Effector memory CD8-positive, alpha-beta T cell (primary cell): ENCODE data around the gene SEC16A.
A peak's percentile ranks its signal among the peaks of the same experiment; 100 is the strongest.

Source experiments
- ATAC-seq: fragments of 150-1000 bp; cut with Tn5 transposase; replicated peaks from 2 replicates; pipeline ENCODE4 v1.10.0; 2021; ENCODE audit warnings: mild to moderate bottlenecking, moderate library complexity
- DNase-seq, 3 experiments: peaks; one replicate each; pipeline ENCODE4 v3.0.0; 2021
- H3K27ac Mint-ChIP-seq, 2 donors: one replicate each; pipeline ENCODE4 v1.8.0; 2022; ENCODE audit warnings: mild to moderate bottlenecking in 2 of 2, mixed read lengths in 2 of 2, moderate library complexity in 2 of 2
- H3K27me3 Mint-ChIP-seq, 2 donors: one replicate each; pipeline ENCODE4 v1.8.0; 2022; ENCODE audit warnings: mixed read lengths in 2 of 2
- H3K36me3 Mint-ChIP-seq: one replicate; pipeline ENCODE4 v1.8.0; 2022; ENCODE audit warnings: mild to moderate bottlenecking, moderate library complexity, mixed read lengths; ENCODE audit not compliant: insufficient read depth
- H3K4me1 Mint-ChIP-seq, 2 donors: one replicate each; pipeline ENCODE4 v1.8.0; 2022; ENCODE audit warnings: low read depth in 2 of 2, mixed read lengths in 2 of 2
- H3K4me3 Mint-ChIP-seq, 2 donors: one replicate each; pipeline ENCODE4 v1.8.0; 2022; ENCODE audit warnings: mild to moderate bottlenecking in 2 of 2, mixed read lengths in 2 of 2, moderate library complexity in 2 of 2
- H3K9me3 Mint-ChIP-seq, 2 donors: one replicate each; pipeline ENCODE4 v1.8.0; 2022; ENCODE audit warnings: mixed read lengths in 2 of 2

The SEC16A gene

DNA sequence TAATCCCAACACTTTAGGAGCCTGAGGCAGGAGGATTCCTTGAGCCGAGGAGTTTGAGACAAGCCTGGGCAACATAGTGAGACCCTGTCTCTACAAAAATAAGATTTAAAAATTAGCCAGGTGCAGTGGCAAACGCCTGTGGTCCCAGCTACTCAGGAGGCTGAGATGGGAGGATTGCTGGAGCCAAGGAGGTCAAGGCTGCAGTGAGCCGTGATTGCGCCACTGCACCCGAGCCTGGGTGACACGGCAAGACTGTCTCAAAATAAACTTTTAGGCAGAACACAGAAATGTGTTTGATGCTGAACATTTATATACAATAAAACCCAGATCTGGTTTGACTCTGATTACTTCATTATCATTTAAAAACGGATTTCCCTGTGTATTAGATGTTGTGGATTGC, 77.4 kb downstream of the SEC16A start:
- no peak for DNase-seq
- peaks cover 59% of the 10 kb centered on the region for H3K36me3 Mint-ChIP-seq
- peak overlapping the region; percentile 66 to 72 for H3K4me3 Mint-ChIP-seq
- no peaks in the 10 kb centered on the region for H3K27me3 Mint-ChIP-seq
- ATAC-seq, result no peak
- peak overlapping the region; percentile 91 to 95 for H3K27ac Mint-ChIP-seq
- H3K4me1 Mint-ChIP-seq, result peaks cover 45 to 47% of the 10 kb centered on the region in 2 donors
- no peaks in the 10 kb centered on the region for H3K9me3 Mint-ChIP-seq

DNA sequence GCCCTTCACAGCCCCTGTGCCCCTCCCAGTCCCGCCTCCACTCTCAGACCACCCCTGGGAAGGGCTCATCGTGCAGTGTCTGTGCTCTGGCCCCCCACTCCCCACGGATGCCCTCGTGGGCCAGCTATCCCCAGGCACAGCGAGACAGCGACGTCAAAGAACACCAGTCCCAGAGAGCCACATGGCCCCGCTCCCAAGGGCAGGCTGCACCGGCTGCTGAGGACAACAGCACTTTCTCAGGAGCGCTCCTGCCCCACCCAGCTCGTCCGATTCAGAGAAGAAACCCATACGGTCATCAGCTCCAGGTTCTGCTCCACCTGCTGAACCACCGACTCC, 78.1 kb downstream of the SEC16A start:
- Mint-ChIP-seq H3K4me1 (peaks cover 42 to 44% of the 10 kb centered on the region in 2 donors), H3K27ac (peak overlapping the region; percentile 91 to 95), H3K27me3 (no peaks in the 10 kb centered on the region), H3K9me3 (no peaks in the 10 kb centered on the region), H3K4me3 (peak overlapping the region; percentile 66 to 72), H3K36me3 (peaks cover 54% of the 10 kb centered on the region)
- ATAC-seq (no peak), DNase-seq (no peak)

DNA sequence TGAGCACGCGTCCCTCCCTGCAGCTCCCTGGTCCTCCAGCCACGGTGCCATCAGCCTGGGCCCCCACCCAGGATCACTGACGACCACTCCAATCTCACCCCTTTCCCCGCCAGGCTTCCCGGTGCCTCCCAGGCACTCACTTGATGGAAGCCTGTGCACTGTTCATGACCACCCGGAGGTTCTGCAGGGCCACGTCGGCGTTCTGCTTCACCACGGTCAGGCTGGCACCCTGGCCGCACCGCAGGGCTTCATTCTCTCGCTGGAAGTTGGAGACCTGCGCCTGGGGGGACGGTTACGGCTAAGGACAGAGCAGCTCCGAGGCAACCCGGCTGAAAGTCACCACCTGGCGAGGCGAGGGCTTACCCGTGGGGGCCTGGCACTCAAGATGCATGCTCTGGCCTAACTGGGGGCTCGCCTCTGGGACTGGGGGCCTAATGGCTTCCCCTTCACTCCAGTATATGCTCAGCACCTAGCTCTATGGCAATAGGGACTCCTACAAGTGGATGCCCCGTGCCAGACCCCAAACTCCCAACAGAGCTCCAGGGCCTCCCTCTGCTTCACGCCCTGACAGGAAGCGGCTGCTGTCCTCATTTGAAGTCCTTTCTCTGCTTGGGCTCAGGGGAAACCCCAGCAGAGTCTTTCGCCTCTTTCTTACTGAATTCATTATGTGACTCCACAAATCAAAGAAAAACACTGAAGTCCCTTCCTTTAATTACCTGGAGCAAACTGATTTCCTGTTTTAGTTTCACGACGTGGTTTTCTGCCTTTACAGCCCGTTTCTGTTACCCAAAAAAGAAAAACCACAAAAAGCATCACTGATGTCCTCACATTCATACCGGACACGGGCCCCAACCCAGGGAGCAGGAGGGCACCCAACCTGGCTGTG, 78.7 kb downstream of the SEC16A start:
- DNase-seq (peak; percentile 20 to 30 (median 22)), ATAC-seq (peak; percentile 22)
- Mint-ChIP-seq H3K27me3 (no peaks in the 10 kb centered on the region), H3K36me3 (peaks cover 55% of the 10 kb centered on the region), H3K27ac (peak overlapping the region; percentile 91 to 95), H3K4me3 (peak overlapping the region; percentile 66 to 72), H3K4me1 (peaks cover 39 to 41% of the 10 kb centered on the region in 2 donors), H3K9me3 (no peaks in the 10 kb centered on the region)

DNA sequence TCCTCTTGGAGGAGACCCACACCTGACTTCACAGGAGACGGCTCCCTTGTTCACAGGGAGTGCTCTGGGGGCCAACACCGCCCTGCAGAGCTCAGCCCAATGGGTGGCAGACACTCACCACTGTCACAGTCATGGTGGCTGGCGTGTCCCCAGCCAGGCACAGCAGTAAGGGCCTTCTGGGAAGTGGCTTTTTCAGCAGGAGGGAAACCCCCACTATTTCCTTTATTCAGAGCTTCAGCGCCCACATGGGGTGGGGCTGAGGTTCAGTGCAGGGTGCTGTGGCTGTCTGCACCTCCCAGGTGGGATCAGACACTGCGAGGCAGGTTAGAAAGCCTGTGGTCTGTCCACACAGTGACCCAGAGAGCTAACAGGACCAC, 79.3 kb downstream of the SEC16A start:
- H3K27me3 Mint-ChIP-seq, result no peaks in the 10 kb centered on the region
- H3K9me3 Mint-ChIP-seq, result no peaks in the 10 kb centered on the region
- ATAC-seq (peak; percentile 84), DNase-seq (peak; percentile 69 to 73 (median 72))
- H3K27ac Mint-ChIP-seq, result peak overlapping the region; percentile 91 to 95
- H3K4me3 Mint-ChIP-seq, result peak overlapping the region; percentile 66 to 72
- H3K4me1 Mint-ChIP-seq, result peaks cover 35 to 41% of the 10 kb centered on the region in 2 donors
- peaks cover 56% of the 10 kb centered on the region for H3K36me3 Mint-ChIP-seq

DNA sequence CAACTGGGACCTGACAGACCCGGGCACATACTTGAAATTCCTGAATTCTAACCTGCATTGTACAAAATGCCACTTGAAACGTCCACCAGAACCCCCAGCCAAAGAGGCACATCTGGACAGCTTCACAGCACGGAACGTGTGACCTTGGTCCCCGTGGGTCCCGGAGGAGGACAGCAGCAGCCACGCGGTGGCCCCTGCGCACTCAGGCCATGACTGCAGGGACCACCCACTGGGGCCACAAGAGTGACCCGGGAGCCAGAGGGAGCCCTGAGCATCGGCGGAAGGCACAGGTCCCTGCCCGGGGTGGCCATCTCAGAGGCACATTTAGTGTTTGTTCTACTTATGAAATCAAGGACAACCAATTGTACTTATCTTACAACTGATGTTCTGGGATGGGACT, 80.8 kb downstream of the SEC16A start:
- Mint-ChIP-seq H3K27ac (peak overlapping the region in 1 of 2 donors; percentile 91), H3K4me3 (no peak overlapping the region), H3K27me3 (no peaks in the 10 kb centered on the region), H3K4me1 (peaks cover 27 to 46% of the 10 kb centered on the region in 2 donors), H3K9me3 (no peaks in the 10 kb centered on the region), H3K36me3 (peaks cover 53% of the 10 kb centered on the region)
- ATAC-seq (no peak), DNase-seq (no peak)

DNA sequence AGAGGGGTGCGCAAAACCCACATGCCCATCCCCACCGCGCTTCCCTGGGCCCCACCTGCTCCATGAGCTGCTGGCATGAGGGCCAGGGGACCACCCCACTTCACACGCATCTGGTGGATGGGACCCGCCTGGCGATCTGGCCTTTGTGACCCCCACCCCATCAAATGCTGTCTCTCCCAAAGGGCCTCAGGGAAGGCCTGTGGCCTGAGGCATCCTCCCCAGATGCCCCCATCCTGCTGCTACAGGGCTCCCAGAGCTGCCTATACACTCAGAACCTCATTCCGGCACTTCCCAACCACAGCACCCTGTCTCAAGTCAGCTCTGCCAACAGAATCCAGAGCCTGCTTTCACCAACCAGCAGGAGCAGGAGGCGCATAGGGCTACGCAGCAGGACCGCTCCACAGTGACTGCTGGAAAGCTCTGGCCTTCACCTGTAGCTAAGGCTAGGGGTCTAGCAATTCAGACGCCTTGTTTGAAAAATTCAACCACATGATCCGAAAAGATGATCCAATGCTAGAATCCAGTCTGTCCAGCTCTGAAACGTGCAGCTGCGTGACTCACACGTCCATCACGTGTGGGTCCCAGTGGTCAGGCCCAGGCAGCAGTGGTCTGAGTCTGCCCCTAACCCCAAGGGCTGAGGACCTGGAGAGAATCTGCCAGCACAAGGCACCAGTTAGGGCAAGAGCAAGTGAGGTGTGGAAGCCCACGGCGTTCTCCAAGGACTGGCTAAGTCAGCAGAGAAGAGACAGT, 81.5 kb downstream of the SEC16A start:
- H3K4me3 Mint-ChIP-seq, result peak overlapping the region; percentile 51 to 54
- ATAC-seq (no peak), DNase-seq (no peak)
- H3K27me3 Mint-ChIP-seq, result no peaks in the 10 kb centered on the region
- H3K4me1 Mint-ChIP-seq, result peaks cover 27 to 46% of the 10 kb centered on the region in 2 donors
- H3K36me3 Mint-ChIP-seq, result peaks cover 55% of the 10 kb centered on the region
- H3K9me3 Mint-ChIP-seq, result no peaks in the 10 kb centered on the region
- peak overlapping the region; percentile 31 to 90 for H3K27ac Mint-ChIP-seq

DNA sequence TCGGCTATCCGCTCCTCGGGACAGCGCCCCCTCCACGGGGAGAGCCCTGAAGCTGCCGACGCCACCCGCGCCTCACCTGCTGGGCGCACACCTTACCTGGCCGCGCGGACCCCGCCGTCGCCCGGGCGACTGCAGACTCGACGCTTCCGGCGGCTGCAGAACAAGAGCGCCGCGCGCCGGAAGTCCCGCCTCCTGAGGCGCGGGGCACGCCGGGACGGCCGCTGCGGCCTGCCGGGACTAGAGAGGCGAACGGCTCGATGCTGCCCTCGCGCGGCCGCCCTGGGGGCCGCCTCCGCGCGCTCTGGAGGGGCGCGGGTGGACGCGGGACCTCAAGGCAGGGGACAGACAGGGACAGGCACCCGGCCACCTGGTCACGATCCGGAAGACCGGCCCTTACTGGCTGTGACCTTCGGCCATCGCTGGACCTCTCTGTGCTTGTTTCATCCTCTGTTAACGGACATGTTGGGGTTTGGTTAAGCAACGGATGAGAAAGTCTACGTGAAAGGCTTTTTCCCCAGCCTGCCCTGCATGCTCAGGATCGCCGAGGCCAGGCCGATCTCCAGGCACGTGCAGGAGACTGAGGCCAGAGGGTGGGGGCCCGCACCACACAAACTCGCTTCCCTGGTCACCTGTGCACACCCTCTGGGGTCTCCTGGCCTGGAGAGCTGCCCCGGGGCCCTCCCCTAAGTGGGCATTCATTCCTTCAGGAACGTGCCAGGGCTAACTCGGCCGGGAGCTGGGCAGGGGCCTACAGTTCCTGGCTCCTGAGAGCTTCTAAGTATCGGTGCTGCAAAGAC, 82.6 kb downstream of the SEC16A start, which contains the start of gene SNAPC4:
Gene SNAPC4, minus strand, starts transcription at position 133 of the 797 bp plus-strand sequence. CDS start 1,742 bp downstream, outside the sequence.
- peaks cover 46% of the 10 kb centered on the region for H3K36me3 Mint-ChIP-seq
- peak within 1 kb of the TSS; percentile 78 to 85 for H3K4me3 Mint-ChIP-seq
- ATAC-seq, result peak; percentile 61
- peak; percentile 77 to 86 (median 81) for DNase-seq
- H3K4me1 Mint-ChIP-seq, result peaks cover 25 to 44% of the 10 kb centered on the region in 2 donors
- H3K27ac Mint-ChIP-seq, result peak within 1 kb of the TSS; percentile 31 to 90
- no peaks in the 10 kb centered on the region for H3K27me3 Mint-ChIP-seq
- no peaks in the 10 kb centered on the region for H3K9me3 Mint-ChIP-seq

DNA sequence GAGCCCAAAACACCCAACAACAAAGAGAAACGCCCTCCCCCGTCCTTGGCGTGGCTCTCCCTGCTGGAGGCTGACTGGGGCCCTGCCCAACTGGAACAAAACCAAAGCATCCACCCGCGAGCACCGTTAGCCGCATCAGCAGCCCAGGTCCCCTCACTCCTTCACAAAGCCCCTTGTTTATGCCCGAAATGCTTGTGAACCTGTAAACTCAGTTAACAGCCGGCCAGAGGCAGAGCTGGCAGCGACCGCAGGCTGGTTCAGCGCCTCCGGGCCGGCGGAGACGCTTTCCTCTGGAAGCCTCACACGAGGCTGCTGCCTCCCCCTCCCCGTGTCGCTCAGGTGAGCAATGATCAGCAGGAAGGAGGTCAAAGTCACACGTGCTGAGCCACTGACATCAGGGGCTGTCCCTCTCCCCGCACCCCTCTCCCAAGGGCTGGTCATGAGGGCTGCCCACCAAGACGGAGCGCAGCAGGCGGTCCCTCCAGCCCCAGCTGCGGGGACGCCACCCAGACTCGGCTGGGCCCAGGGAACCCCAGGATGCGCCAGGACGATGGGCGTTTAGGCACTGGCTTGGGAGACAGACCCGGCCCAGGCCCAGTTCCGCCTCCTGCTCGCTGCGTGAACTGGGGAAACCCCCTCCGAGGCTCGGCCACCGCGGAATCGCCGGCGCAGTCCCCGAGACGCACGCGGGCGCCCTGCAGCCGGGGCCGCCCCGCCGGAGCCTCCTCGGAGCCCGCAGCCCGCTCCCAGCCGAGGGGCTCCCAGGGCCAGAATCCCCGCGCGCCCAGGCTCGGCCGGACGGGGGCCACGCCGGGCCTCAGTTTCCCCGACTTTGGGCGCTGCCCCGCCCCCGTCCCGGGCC, 83.4 kb downstream of the SEC16A start:
- H3K36me3 Mint-ChIP-seq, result peaks cover 38% of the 10 kb centered on the region
- peak; percentile 23 to 46 (median 45) for DNase-seq

DNA sequence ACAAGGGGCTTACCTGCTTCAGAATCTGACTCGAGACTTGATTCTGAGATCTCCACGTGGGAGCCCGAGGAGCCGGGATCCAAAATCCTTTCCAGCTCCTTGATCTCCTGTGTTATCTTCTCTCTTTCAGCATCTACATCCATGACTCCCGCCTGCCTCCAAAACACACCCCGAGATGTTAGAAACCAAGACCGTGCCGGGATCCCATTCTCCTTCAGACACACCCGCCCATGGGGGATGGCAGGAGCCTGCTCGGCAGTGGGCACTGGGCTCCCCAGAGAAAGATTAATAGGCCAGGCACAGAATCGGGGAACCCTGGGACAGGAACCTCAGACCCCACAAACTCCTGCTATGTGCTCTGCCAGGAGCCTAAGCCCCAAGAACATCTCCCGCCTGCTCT, 84.6 kb downstream of the SEC16A start:
- Mint-ChIP-seq H3K36me3 (peaks cover 37% of the 10 kb centered on the region), H3K27ac (no peak overlapping the region), H3K4me1 (peaks cover 6 to 26% of the 10 kb centered on the region in 2 donors), H3K9me3 (no peaks in the 10 kb centered on the region), H3K27me3 (no peaks in the 10 kb centered on the region), H3K4me3 (peak overlapping the region; percentile 78 to 85)
- no peak for DNase-seq
- ATAC-seq, result no peak

More for the DNA sequence above, 83.4 kb downstream of the SEC16A start:
- peak overlapping the region; percentile 78 to 85 for H3K4me3 Mint-ChIP-seq
- peaks cover 17 to 36% of the 10 kb centered on the region in 2 donors for H3K4me1 Mint-ChIP-seq
- H3K27ac Mint-ChIP-seq, result peak overlapping the region in 1 of 2 donors; percentile 90
- no peaks in the 10 kb centered on the region for H3K27me3 Mint-ChIP-seq
- peak; percentile 31 for ATAC-seq
- H3K9me3 Mint-ChIP-seq, result no peaks in the 10 kb centered on the region

DNA sequence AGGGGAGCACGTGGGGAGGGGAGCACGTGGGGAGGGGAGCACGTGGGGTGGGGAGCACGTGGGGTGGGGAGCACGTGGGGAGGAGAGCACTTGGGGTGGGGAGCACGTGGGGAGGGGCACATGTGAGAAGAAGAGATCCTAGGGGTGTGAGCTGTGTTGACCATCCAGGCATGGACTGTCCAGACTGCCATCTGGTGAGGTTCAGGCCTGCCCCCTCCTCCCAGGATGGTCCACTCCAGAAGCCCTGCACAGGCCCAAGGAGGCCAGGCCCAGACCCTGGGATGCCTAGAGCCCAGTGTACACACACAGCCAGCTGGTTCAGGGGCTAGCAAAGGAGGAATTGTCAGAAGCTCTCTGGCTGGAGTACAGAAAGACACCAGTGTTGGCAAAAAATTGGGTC, 85.2 kb downstream of the SEC16A start:
- peaks cover 34% of the 10 kb centered on the region for H3K36me3 Mint-ChIP-seq
- no peaks in the 10 kb centered on the region for H3K27me3 Mint-ChIP-seq
- peak overlapping the region in 1 of 2 donors; percentile 22 for H3K4me3 Mint-ChIP-seq

DNA sequence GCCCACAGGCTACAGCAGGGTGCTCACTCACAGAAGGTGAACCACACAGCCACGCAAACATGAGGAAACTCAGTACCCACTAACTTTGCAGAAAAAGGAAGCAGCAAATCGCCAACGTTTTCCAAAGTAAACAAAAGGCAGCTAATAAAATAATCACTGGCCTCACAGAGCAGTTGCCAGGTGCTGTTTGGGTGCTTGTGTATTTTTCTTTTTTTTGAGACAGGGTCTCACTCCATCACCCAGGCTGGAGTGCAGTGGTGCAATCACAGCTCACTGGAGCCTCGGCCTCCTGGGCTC, 86.7 kb downstream of the SEC16A start:
- H3K4me1 Mint-ChIP-seq, result peaks cover 4 to 21% of the 10 kb centered on the region in 2 donors
- H3K27ac Mint-ChIP-seq, result no peak overlapping the region
- no peaks in the 10 kb centered on the region for H3K27me3 Mint-ChIP-seq
- no peaks in the 10 kb centered on the region for H3K9me3 Mint-ChIP-seq
- DNase-seq, result no peak
- ATAC-seq, result no peak
- H3K36me3 Mint-ChIP-seq, result peaks cover 30% of the 10 kb centered on the region
- H3K4me3 Mint-ChIP-seq, result no peak overlapping the region

More for the DNA sequence above, 85.2 kb downstream of the SEC16A start:
- no peak for ATAC-seq
- no peak for DNase-seq
- Mint-ChIP-seq H3K9me3 (no peaks in the 10 kb centered on the region), H3K27ac (no peak overlapping the region), H3K4me1 (peaks cover 4 to 26% of the 10 kb centered on the region in 2 donors)

DNA sequence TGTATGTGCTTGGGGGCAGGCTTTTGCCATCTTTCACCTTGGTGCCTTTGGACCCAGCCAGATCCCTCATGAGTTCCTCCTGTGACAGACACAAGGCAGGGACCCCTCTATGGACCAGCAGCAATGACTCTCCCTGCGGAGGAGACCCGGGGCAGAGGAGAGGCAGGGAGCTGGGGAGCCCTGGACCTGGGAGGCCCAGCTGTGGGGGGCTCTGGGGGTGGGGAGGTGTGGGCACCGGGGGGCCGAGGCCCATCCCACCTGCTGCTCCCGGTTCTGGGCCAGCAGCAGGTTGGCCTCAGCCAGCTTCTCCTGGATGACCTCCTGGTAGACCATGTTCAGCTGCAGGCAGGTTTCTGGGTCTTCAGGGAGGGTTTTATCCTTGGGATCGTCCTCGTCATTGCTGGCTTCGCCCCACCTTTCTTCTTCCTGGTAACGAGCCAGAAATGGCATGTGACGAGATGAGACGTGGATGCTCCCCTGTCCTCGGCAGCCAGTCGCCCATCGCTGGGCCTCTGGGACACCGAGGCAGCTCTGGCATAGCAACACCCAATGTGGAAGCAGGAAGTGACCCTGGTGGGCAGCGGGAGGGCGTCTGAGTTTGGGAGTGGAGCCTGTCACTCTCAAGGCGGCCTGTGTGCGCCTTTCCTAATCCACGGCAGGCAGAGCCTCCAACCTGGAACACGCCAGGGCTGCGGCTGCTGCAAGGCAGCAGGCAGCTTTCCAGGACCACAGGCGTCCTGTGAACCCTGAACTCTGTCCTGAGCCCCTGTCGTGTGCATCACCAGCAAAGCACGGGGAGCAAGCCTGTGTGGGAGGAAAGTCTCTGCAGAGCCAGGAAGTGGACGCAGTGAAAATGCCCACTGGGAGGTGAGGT, 87.3 kb downstream of the SEC16A start:
- Mint-ChIP-seq H3K9me3 (no peaks in the 10 kb centered on the region), H3K27ac (no peak overlapping the region), H3K36me3 (peaks cover 33% of the 10 kb centered on the region), H3K27me3 (no peaks in the 10 kb centered on the region), H3K4me3 (no peak overlapping the region), H3K4me1 (peaks cover 4 to 18% of the 10 kb centered on the region in 2 donors)
- no peak for ATAC-seq
- DNase-seq, result no peak
